Glutamatergic neuron (in vitro differentiated cells): ENCODE measurements around the gene GATA6. TPM values are rescaled to one million over a fixed set of nuclear protein-coding genes. Genes with fewer than 3 reads are reported as not detected.

ENCODE experiments used
- DNase-seq: peaks from one replicate; pipeline ENCODE4 v3.0.0; 2022
- H3K27ac Mint-ChIP-seq: one replicate; pipeline ENCODE4 v1.8.0; 2020; ENCODE audit warnings: mild to moderate bottlenecking, mixed read lengths, inconsistent platforms; ENCODE audit not compliant: unreplicated experiment
- H3K27me3 Mint-ChIP-seq: one replicate; pipeline ENCODE4 v1.8.0; 2020; ENCODE audit warnings: mild to moderate bottlenecking, moderate library complexity, mixed read lengths, inconsistent platforms; ENCODE audit not compliant: unreplicated experiment
- H3K36me3 Mint-ChIP-seq: one replicate; pipeline ENCODE4 v1.8.0; 2020; ENCODE audit warnings: mild to moderate bottlenecking, mixed read lengths, inconsistent platforms; ENCODE audit not compliant: unreplicated experiment
- H3K4me1 Mint-ChIP-seq: one replicate; pipeline ENCODE4 v1.8.0; 2020; ENCODE audit warnings: mild to moderate bottlenecking, low read depth, mixed read lengths, inconsistent platforms; ENCODE audit not compliant: unreplicated experiment
- H3K4me3 Mint-ChIP-seq: one replicate; pipeline ENCODE4 v1.8.0; 2020; ENCODE audit warnings: mild to moderate bottlenecking, mixed read lengths, inconsistent platforms; ENCODE audit not compliant: unreplicated experiment
- H3K9me3 Mint-ChIP-seq: one replicate; pipeline ENCODE4 v1.8.0; 2020; ENCODE audit warnings: mild to moderate bottlenecking, moderate library complexity, mixed read lengths, inconsistent platforms; ENCODE audit not compliant: unreplicated experiment
- CTCF ChIP-seq: fragments of 200-600 bp; sonication (generic); IDR thresholded peaks from one replicate; pipeline ENCODE4 v1.5.0; 2021; ENCODE audit not compliant: partially characterized antibody, unreplicated experiment
- total RNA-seq: library from RNA; stranded (reverse); fragmentation: NEBNext Ultra II Directional; extraction: Animal tissue kit (Norgen Biotek cat#: 25700); gene quantifications from one replicate; pipeline ENCODE4 v1.2.1, GENCODE V29; 2021; ENCODE audit not compliant: unreplicated experiment

The GATA6 gene
- total RNA-seq, 1 donor from 2014 or later: 0.42 TPM

GRCh38 chr18:22250026-22250425 is 80.6 kb downstream of the GATA6 start:
- Mint-ChIP-seq H3K27ac (no peak overlapping the region), H3K27me3 (peaks cover 2% of the 10 kb centered on the region), H3K36me3 (no peaks in the 10 kb centered on the region), H3K9me3 (no peaks in the 10 kb centered on the region), H3K4me3 (no peak overlapping the region), H3K4me1 (no peaks in the 10 kb centered on the region)
- no peak for TF ChIP-seq CTCF
- no peak for DNase-seq

- Mint-ChIP-seq H3K9me3 (no peaks in the 10 kb centered on the region), H3K36me3 (no peaks in the 10 kb centered on the region), H3K4me3 (no peak overlapping the region), H3K27me3 (peaks cover 2% of the 10 kb centered on the region), H3K4me1 (no peaks in the 10 kb centered on the region), H3K27ac (no peak overlapping the region)
- no peak for TF ChIP-seq CTCF
- DNase-seq: no peak
Measured at GRCh38 chr18:22250591-22250996, 81.2 kb downstream of the GATA6 start.

Other genes starting within 250 kb of the GATA6 start
- gene CTAGE1, start 248.3 kb downstream of the GATA6 start, total RNA-seq: not detected